Stimulated activated CD4-positive, alpha-beta T cell treated with anti-CD3 and anti-CD28 coated beads, Interleukin-15, amount 100 ng/mL, for 24 hours (primary cell): ENCODE data around the gene ATP1A1.

Experiments
- DNase-seq: peaks from one replicate; pipeline ENCODE4 v3.0.0-alpha.2; 2020

ATP1A1 gene

DNA sequence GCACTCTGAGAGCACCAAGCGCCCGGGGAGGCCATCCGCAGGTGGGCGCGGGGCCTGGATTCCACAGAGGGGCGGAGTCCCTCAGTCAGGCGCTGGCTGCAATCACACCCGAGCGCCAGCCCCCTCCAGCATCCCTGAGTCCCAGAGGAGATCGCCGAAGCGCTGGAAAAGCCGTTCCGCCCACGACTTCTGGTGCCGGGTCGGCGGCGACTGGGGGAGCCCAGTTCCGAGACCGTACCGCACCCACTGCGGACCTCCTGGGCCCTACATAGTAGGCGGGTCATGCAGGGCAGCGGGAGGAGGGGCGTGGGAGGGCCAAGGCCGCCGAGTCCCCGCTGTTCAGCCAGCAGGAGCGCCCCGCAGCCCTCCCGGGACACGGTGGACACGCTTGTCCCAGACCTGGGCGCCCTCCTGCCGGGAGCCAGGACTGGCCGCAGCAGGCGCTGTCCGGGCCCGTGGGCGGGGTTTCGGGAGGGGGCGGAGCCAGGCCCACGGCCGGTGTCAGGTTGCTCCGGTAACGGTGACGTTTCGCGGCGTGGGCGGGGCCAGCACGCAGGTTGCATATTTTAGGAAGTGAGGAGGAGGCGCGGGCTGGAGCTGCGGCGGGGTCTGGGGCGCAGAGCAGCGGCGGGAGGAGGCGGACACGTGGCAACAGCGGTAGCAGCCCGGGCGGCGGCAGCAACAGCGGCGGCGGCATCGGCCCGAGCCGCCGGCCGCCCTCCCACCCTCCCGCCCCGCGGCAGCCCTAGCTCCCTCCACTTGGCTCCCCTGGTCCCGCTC, at the start of gene ATP1A1:
Gene ATP1A1, plus strand, starts transcription at position 594 of the 780 bp plus-strand sequence. CDS start 268 bp downstream, outside the sequence.
- DNase-seq, result peak; percentile 99

DNA sequence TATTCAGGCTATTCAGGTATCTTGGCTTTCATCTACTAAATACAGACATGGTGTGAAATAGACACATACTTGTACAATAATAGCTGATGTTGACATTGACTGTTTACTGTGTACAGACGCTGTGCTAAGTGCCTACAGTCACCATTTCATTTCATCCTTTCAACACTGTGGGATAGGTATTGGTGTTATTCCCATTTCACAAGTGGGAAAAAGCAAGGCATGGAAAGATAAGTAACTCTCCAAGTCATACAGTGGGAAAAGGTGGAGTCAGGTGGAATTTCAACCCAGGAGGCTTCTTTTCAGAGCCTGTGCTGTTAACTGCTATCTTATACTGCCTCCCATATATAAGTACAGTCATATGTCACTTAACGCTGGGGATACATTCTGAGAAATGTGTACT, 49.6 kb upstream of the ATP1A1 start:
- DNase-seq, result no peak

DNA sequence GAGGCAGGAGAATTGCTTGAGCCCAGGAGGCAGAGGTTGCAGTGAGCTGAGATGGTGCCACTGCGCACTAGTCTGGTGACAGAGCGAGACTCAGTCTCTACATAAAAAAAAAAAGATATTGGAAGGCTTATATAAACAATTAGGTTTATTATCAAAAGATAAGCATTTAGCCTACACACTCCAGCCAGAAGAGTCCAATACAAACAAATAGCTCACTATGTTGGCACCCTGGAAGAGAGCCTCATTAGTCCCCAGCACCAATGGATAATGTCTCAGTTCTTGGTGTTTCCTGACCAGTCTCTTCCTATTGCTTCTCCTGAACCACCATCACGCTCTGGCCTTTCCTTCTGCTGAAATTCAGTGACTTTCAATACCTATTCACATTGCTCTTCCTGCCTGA, 48.6 kb upstream of the ATP1A1 start:
- DNase-seq, result no peak

DNA sequence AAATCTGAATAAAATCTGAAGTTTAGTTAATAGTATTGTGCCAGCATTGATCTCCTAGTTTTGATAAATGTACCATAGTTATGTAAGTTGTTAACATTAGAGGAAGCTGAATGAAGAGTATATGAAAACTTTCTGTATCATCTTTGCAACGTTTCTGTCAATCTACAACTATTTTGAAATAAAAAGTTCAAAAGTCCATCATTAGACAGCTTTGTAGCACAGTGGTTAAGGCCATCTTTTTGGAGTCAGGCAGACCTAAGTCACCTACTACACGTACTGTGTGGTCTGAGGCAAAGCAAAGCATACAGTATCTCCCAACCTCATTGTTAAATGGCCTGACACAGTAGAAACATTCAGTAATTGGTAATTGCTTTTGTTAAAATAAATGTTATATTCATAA, 47.9 kb upstream of the ATP1A1 start:
- no peak for DNase-seq

DNA sequence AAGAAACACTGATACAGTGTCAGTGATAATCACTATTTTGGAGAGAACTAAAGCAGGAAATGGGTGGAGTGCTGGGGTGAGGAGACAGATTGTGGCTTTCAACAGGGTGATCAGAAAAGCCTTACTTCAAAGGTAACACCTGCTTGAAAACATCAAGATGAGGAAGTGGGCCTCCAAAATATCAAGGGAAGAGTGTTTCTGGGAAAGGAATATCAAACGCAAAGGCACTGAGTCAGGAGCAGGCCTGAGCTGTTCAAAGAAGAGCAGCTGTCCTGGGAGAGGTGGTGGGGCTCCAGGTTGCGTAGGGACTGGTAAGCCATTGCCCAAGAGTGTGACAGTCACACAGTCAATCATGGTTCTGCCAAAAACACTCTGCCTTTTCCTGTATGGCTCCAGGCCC, 47.1 kb upstream of the ATP1A1 start:
- peak; percentile 40 for DNase-seq

DNA sequence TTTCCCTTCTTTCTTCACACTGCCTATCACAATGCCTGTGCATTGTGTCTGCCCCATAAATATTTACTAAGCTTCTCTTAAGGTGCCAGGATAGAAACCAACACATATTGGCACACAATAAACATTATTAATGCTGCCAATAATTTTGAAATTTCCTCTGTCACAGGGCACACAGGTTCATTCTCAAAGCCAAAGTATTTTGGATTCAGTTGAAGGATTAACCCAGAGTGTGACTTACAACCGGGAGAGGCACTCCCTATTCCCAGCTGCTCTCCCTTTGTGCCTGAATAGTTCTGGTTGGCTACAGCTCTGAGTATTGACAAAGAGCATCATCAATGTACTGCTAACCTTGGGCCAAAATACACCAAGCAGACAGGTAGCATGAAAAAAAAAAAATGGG, 46.6 kb upstream of the ATP1A1 start:
- no peak for DNase-seq

DNA sequence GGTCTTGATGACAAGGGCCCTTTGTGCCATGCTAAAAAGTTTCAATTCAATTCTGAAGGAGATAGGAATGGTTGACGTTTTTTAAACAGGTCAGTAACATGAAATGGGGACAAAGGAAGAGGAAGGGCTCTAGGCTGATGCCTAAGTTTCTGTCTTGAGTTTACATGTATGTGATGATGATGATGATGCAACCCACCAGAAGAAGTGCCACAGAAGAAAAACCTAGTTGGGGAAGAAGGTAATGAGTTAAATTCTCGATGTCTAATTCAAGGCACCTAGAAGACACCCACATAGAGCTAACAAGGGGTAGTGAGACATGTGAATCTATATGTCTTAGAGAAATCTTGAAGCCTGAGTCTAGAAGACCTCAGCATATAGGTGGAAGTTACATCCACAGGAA, 44.4 kb upstream of the ATP1A1 start:
- no peak for DNase-seq

DNA sequence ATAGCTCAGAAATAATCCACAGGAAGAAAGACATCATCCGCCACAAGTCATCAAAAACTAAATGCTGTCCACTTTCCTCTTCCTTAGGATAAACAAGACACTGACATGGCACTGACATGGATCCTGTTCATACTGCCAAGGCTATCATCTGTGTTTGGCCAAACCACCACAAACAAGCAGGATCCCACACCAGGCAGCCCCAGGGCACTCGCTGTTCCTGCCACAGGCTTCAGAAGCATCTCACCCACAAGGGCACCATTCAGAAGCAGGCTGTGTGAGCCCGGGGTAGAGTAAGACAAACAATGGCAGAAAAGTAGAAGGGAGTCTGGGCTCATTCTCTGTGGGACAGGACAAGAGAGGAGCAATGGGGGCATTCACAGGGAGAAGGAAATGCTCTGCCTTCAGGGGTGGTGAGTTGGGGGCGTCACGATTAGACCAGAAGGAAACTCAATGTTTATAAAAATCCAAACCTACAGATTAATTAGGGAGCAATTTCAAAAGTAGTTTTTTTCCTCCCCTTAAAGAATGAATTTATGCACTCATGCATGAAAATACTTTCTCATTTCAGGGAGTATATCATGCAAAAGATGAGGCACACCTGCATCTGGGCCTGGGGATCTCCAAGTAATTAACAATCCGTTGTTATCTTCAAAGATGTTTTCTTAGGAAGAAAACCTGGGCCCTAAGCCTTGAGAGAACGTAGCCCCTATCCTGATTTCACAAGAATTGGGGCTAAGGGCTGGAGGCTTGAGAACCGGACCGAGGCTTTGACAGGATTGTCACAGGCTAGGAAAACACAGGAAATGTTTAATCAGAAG, 43.3 kb upstream of the ATP1A1 start:
- DNase-seq, result no peak

DNA sequence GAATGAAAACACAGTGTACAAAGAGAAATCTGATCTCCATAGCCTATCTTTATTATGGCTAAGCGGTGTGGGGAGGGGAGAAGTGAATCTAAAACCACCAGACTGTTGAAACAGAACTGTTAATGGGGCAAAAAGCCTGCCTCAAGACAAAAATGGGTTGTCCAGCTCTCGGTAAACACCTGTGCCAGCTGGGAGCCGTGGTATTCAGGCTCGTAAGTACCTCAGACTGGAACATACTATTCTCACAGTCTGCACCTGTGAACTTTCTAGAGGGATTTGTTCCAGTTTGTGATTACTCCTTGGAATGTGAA, 42.7 kb upstream of the ATP1A1 start:
- DNase-seq, result no peak

DNA sequence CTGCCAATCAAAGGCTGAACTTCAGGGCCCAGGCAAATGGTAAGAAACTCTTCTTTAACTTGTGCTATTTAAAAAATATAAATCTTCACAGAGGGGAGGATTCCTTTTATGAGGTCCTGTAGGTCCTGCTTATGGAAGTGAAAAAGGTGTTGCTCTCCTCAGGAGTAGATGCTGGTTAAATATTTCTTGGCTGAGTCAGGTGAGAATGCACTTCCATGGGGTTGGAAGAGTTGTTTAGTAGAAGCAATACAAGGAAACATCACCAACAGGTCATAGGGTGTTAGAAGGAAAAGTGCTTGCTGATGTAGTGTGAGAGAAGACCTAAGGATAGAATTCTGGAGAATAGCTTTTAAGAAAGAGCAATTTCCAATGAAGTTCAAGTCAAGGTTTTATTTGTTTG, 42.2 kb upstream of the ATP1A1 start:
- no peak for DNase-seq

DNA sequence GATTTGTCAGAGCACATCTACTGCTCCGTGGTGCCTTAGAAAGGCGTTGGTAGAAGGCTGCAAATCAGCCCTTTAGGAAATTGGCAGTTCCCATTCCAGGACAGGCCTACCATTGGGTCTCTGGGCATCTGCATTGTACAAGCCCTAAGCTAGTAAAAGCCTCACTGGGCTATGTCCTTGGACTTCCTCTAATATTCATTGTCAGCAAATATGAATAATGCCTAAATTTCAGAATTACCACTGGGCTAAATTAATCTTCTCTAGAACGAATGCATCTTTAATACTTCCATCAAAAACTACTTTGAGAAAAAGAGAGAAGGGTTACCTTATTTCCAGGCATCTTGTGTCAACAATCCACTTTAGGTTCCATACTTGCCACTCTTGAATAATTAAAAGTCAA, 41.5 kb upstream of the ATP1A1 start:
- DNase-seq, result no peak

DNA sequence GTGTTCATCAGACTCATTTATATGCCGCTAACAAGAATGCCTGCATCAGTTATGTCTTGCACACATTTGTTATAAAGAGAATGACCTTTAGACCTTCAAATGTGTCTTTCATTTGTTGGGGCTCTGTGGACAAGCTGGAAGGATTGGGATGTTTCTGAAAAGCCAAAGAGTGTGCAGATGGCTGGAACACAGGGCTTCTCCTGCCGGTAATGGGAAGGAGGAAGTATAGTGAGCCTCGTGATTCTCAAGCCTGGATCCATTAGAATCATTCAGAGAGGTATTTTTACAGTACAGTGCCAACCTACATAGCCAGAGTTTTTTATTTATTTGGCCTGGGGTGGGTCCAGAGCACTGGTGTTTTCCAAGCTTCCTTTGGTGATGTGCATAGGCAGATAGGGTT, 40.6 kb upstream of the ATP1A1 start:
- DNase-seq, result no peak

DNA sequence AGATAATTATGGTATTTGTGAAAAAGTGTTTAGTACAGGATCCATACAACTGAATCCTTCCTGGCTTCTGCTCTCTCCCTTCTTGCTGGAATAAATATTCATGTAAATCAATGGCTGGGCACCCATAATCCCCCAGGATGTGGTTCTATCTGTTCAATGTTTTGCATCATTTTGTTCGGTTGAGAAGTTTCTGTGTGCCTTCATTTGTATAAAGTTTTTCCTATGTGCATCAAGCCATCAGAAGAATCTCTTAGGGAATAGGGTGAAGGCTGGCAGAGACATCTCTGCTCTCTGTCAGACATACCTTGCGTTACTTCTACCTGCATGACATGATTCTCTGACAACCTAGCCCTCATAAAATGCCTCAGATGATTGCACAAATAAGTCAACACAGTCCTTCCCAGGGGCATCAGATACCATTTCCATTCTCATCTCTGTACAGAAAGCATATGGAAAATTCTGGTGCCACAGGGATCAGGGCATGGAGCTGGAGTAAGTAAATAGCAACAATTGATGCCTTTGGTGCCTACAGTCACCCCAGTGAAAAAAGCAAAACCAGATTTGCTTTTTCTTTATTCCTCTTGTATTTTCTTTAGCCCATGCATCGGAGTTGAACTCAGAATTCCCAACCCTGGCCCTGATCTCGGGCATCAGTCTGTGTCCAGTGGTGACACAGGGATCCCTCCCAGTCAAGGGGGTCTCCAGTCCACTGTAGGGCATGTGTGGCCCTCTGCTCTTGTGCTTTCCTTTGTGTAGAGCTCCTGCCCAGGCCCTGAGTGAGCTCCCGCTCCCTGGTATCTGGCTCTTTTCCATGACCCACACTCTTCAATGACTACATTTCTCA, 39.7 kb upstream of the ATP1A1 start:
- DNase-seq, result no peak

DNA sequence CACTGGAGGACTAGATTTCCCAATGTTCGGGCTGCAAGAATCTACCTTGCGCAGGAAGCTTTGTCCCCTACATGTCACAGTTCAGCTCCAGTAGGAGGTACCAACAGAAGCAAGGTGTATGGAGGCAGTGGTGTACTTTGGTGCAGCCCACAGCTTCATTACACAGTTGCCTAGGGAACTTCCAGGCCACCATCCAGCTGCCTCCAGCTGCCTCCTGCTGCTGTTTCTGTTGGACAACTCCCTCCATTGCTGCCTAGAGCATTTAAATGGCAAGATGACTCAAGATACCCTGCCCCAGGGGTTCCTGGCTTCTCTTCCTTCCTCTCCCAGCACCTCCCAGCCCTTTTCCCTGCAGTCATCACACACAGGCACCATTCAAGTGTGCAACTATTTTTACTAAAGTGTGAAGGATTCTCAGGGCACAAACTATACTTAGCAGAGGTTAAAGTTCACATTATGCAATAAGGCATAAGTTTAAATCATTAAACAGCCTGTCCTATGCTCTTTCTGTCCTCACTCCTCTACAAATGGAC, 39.0 kb upstream of the ATP1A1 start:
- DNase-seq, result no peak

DNA sequence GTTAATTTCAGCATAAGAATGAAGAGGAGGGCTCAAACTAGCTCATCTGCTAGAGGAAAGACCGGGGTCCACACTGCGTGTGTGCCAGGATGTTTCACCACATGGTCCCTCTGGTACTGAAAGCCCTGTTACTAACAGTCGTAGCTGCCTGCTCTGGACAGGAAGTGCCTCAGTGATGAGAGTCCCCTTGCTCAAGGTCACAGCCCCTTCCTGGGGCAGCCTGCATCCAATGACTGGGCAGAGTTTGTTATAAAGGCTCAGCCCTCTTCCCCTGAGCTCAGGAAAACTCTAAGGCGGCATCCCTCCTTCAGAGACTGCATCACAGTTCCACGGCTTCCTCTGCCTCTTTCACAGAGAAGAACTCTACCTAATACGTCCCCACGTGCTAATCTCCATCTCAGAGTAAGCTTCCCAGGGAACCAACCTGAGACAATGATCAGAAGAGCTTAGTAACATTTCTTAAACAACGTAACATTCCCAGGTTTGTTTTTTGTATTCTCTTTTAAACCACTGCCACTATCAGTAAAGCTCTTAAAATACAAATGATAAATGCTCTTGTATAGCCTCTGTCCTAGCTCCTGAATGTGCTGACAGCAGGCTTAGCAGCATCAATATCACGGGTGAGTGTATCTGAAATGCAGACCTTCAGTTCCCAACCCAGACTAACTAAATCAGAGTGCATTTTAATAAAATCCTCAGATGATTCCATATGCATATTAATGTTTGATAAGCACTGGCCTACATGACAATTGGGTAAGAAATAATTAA, 38.0 kb upstream of the ATP1A1 start:
- no peak for DNase-seq

DNA sequence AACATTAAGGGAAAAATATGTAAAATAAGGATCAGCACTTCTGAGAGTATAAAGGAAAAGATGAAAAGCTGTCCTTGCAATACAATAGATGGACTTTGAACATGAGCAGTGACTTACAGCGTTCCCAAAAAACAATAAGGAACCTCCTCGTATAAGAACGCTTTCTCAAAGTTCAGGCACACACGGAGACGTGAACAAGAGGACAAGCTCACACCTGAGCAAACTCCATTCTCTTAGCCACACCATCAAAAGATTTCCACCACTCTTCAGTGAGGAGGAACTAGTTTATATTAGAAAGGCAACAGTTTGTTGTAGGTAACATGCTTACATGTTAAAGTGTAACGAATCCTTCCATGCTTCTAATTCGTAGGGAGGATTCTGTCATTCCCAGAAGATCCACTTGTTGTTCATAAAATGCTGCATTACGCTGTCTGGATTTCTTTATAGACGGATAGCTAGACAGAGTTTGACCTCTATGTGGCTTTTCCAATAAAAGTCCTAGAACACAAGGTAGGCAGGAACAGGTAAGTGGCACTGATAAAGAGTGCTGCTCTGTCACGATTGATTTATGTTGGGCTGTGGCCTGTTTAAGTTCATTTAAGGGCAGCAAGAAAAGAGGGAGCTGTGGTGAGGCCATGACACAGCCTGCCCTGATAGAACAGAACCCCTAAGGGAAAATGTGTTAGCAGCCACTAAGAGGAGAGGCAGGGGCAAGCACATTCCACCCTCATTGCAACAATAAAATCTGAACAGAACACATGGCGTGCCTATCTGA, 37.0 kb upstream of the ATP1A1 start:
- no peak for DNase-seq

DNA sequence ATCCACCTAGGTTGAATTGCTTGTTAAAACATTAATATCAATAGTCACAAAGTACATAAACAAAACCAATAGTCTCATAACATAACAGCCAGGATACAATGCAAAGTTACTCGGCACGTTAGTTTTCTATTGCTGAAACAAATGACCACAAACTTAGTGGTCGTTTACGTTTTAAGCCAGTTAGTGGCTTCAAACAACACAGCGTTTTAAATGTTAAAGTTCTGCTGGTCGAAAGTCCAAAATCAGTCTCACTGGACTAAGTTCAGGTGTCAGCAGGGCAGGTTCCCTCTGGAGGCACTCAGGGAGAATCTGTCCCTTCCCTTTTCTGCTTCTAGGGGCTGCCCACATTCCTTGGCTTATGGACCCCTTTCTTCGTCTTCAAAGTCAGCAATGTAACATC, 35.6 kb upstream of the ATP1A1 start:
- DNase-seq, result no peak

DNA sequence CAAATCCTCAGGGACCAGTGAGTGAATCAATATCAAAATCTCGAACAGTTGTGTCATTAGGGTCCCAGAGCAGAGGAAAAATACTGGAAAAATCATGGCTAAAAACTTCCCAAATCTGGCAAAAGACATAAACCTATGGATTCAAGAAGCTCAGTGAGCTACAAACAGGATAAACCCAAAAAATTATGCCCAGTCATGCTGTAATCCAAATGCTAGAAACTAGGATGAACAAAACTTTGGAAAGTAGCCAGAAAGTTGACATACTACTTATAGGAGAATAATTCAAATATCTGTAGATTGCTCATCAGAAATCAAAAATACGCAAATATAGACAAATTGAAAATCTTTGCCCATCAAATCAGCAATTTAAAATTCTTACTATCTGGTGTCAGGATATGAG, 34.6 kb upstream of the ATP1A1 start:
- no peak for DNase-seq

DNA sequence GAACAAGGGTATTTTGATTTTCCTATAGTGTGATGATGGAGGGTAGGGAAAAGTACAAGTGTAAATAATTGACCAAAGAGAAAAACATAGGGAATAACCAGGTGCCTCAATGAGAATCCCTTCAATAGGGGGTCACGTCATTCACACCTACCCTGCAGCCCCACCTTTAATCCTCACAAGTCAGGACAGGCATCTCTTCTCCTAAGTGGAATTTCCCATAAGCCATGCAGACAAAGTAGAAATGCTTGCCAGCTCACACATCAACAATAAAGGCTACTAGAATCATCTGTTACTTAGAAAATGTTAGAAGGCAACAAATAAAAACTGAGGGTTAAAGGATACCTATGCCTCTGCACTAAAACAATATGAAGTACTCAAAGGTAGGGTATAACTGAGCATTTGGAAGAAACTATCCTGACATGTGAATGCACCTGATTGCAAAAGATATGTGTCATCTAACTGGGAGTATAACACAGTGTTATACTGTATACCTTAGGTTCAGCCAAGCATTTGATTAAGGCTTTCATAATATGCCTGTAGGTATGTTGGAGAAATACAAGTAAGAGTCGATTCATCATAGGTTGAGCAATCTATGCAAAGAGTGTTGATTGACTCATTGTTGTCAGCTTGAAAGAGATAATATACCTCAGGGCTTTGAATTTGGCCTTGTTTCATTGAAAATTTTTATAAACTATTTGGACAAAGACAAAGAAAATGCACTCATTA, 32.4 kb upstream of the ATP1A1 start:
- DNase-seq, result no peak

DNA sequence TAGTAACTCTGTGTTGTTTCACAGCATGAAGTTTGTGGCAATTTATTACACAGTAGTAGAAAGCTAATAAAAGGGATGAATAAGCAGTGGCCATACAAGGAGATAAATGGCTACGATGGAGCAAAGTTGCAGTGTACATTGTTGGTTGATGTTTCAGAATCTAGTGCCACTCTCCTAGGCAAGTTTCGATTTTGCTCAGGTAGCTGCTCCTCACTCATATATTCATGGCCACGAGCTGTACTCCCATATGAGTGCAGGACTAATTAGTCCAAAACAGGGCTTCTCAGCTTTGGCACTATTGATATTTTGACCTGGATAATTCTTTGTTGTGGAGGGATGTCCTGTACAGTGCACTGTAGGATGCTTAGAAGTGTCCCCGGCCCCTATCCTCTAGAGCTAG, 30.0 kb upstream of the ATP1A1 start:
- DNase-seq, result no peak

DNA sequence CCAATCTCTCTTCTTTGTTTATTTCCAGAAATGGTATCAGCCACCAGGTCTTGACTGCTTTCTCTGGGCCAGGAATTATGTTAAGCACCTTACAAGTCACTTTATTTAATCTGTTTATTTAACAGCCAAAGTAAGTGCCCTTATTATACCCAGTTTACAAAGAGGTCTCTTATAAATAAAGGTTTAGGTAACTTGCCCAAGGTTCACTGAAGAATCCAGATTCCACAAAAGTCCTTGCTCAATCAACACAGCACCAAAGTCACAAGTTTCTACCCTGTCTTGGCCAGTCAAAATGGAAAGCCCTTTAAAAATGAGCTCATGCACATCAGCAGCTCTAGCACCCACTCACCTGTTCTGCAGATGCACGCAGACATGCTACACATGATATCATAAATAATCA, 28.0 kb upstream of the ATP1A1 start:
- no peak for DNase-seq
